A549 (cell line): ENCODE measurements around the gene CAMSAP1. TPM values are rescaled to one million over a fixed set of nuclear protein-coding genes. Genes with fewer than 3 reads are reported as not detected.

Experiments
- ATAC-seq, 2 experiments: fragments of 200-7000 bp in 1 of 2; fragments of >200 bp in 1 of 2; cut with Nextera tagmentation in 1 of 2; cut with Tn5 transposase in 1 of 2; 3 replicates each; pipeline versions ENCODE4 v1.8.0 to v1.9.1; 2018 to 2020; ENCODE audit warnings: mild to moderate bottlenecking in 1 of 2, moderate library complexity in 1 of 2
- CTCF ChIA-PET: fragments of 300-600 bp; sonication (Branson Sonifier 250); formaldehyde crosslinking; extraction: SDS; loops from one replicate; lab custom pipeline; 2021; ENCODE audit warnings: antibody characterized with exemption, inconsistent platforms; lab: Yijun Ruan, JAX
- POLR2A ChIA-PET: fragments of 350-600 bp; formaldehyde crosslinking; extraction: SDS; loops from one replicate; lab custom pipeline; 2021; ENCODE audit warnings: antibody characterized with exemption, inconsistent platforms; lab: Yijun Ruan, JAX
- DNase-seq, 2 experiments: peaks; one replicate each; pipeline versions ENCODE4 v3.0.0 to v3.0.0-alpha.2; 2011 to 2016; ENCODE audit warnings: low read depth in 1 of 2, low spot score in 1 of 2
- FAIRE-seq: peaks from 2 replicates; lab custom pipeline; 2011; peaks lifted over from hg19 to GRCh38; lab: Jason Lieb, UNC
- H3K27ac ChIP-seq, 2 experiments: fragments of >200 bp; sonication (Bioruptor Twin); formaldehyde crosslinking; 3 replicates each; pipeline ENCODE4 v1.5.1; 2016 to 2017
- H3K4me1 ChIP-seq: fragments of >200 bp; sonication (Bioruptor Twin); formaldehyde crosslinking; 3 replicates; pipeline ENCODE4 v1.6.1; 2016
- H3K4me2 ChIP-seq: fragments of >200 bp; sonication (Bioruptor Twin); formaldehyde crosslinking; 3 replicates; pipeline ENCODE4 v1.6.1; 2016
- H3K4me3 ChIP-seq: fragments of >200 bp; sonication (Bioruptor Twin); formaldehyde crosslinking; 3 replicates; pipeline ENCODE4 v1.5.1; 2016
- H3K9me3 ChIP-seq: fragments of >200 bp; sonication (Bioruptor Twin); formaldehyde crosslinking; 3 replicates; pipeline ENCODE4 v1.6.1; 2016
- BHLHE40 ChIP-seq: IDR thresholded peaks from 2 replicates; pipeline ENCODE4 v1.6.1; 2012; ENCODE audit warnings: low read depth, low read length, inconsistent platforms
- EHMT2 ChIP-seq: fragments of 200-600 bp; sonication (generic); IDR thresholded peaks from 2 replicates; pipeline ENCODE4 v1.6.1; 2016; ENCODE audit warnings: antibody characterized with exemption, low read depth, mild to moderate bottlenecking, moderate library complexity
- FOSL2 ChIP-seq, 2 experiments: fragments of 450-650 bp in 1 of 2; fragments of >200 bp in 1 of 2; sonication (Bioruptor Twin) in 1 of 2; formaldehyde crosslinking; IDR thresholded peaks; 2 replicates each; pipeline versions ENCODE4 v1.5.0 to v1.6.1; 2016 to 2020; ENCODE audit warnings: mild to moderate bottlenecking in 1 of 2, moderate library complexity in 1 of 2
- GATA3 ChIP-seq: IDR thresholded peaks from 2 replicates; pipeline ENCODE4 v1.6.1; 2012; ENCODE audit warnings: borderline replicate concordance
- HOXA7 ChIP-seq: fragments of 250-450 bp; sonication (Bioruptor Pico); IDR thresholded peaks from 2 replicates; pipeline ENCODE4 v1.5.0; 2020; ENCODE audit warnings: mild to moderate bottlenecking, moderate library complexity
- HOXB13 ChIP-seq: fragments of 250-450 bp; sonication (Bioruptor Pico); IDR thresholded peaks from 2 replicates; pipeline ENCODE4 v1.5.0; 2020; ENCODE audit warnings: low read depth, mild to moderate bottlenecking, moderate library complexity
- HOXB5 ChIP-seq: fragments of 250-450 bp; sonication (Bioruptor Pico); IDR thresholded peaks from 2 replicates; pipeline ENCODE4 v1.5.0; 2020; ENCODE audit warnings: mild to moderate bottlenecking, moderate library complexity
- JUNB ChIP-seq: fragments of >200 bp; sonication (Bioruptor Twin); formaldehyde crosslinking; IDR thresholded peaks from 2 replicates; pipeline ENCODE4 v1.6.1; 2016
- KDM1A ChIP-seq: fragments of 200-600 bp; sonication (generic); IDR thresholded peaks from 2 replicates; pipeline ENCODE4 v1.6.1; 2016; ENCODE audit warnings: low read depth, mild to moderate bottlenecking
- MAZ ChIP-seq: fragments of 150-350 bp; IDR thresholded peaks from 2 replicates; pipeline ENCODE4 v1.6.1; 2014; ENCODE audit warnings: antibody characterized with exemption, low read depth, low read length, borderline replicate concordance
- NR3C1 ChIP-seq: fragments of >200 bp; sonication (Bioruptor Twin); formaldehyde crosslinking; IDR thresholded peaks from 3 replicates; pipeline ENCODE4 v1.6.1; 2017
- PHF8 ChIP-seq: fragments of 200-600 bp; sonication (generic); IDR thresholded peaks from 2 replicates; pipeline ENCODE4 v1.6.1; 2016; ENCODE audit warnings: low read depth, mild to moderate bottlenecking, antibody characterized with exemption, moderate library complexity, borderline replicate concordance
- RNF2 ChIP-seq: fragments of 200-600 bp; sonication (generic); IDR thresholded peaks from 2 replicates; pipeline ENCODE4 v1.6.1; 2016; ENCODE audit warnings: low read depth, mild to moderate bottlenecking, antibody characterized with exemption, moderate library complexity, borderline replicate concordance
- SMC3 ChIP-seq: fragments of >200 bp; sonication (Bioruptor Twin); formaldehyde crosslinking; IDR thresholded peaks from 3 replicates; pipeline ENCODE4 v1.6.1; 2018; ENCODE audit warnings: inconsistent platforms
- TFCP2L1 ChIP-seq: fragments of 250-450 bp; sonication (Bioruptor Pico); IDR thresholded peaks from 2 replicates; pipeline ENCODE4 v1.5.0; 2021; ENCODE audit warnings: mild to moderate bottlenecking
- ZNF302 ChIP-seq: fragments of 250-450 bp; sonication (Bioruptor Pico); IDR thresholded peaks from 2 replicates; pipeline ENCODE4 v1.9.0; 2021; ENCODE audit warnings: inconsistent platforms, mild to moderate bottlenecking, moderate library complexity
- ZSCAN20 ChIP-seq: fragments of 250-450 bp; sonication (Bioruptor Pico); IDR thresholded peaks from 2 replicates; pipeline ENCODE4 v1.8.0; 2022; ENCODE audit warnings: mild to moderate bottlenecking, moderate library complexity
- WGBS: methylation state at CpG from one replicate; pipeline ENCODE4 v1.1.6; 2017; ENCODE audit errors: missing lambda C conversion rate; 5-methylcytosine and 5-hydroxymethylcytosine counted together
- polyA plus RNA-seq, 4 experiments: library from polyadenylated mRNA; depleted of rRNA in 3 of 4; stranded (reverse); fragments of >200 nt; fragmentation: RNase III in 1 of 4; extraction: RNeasy Plus Mini Kit Qiagen cat#74134 plus additional on column Dnase treatment in 1 of 4; gene quantifications; 2 replicates in 3 of 4; 3 replicates in 1 of 4; pipeline ENCODE4 v1.2.3, GENCODE V29; 2011 to 2017
- TF ChIP-seq, protein P1 (sequence below): IDR thresholded peaks from 2 replicates; pipeline ENCODE4 v1.6.1; 2012; ENCODE audit warnings: low read depth, borderline replicate concordance
- TF ChIP-seq, protein P2 (sequence below): fragments of 450-650 bp; IDR thresholded peaks from 2 replicates; pipeline ENCODE4 v1.6.1; 2014; ENCODE audit warnings: antibody characterized with exemption
- TF ChIP-seq, protein P3 (sequence below): IDR thresholded peaks from 2 replicates; pipeline ENCODE4 v1.6.1; 2012
- TF ChIP-seq, protein P4 (sequence below): fragments of 150-350 bp; IDR thresholded peaks from 2 replicates; pipeline ENCODE4 v1.6.1; 2014; ENCODE audit warnings: low read depth, mild to moderate bottlenecking, low read length

The CAMSAP1 gene
- polyA plus RNA-seq, 2 of the 4 experiments (the other 2 are of a cell fraction): 8.6 to 15.0 TPM

DNA sequence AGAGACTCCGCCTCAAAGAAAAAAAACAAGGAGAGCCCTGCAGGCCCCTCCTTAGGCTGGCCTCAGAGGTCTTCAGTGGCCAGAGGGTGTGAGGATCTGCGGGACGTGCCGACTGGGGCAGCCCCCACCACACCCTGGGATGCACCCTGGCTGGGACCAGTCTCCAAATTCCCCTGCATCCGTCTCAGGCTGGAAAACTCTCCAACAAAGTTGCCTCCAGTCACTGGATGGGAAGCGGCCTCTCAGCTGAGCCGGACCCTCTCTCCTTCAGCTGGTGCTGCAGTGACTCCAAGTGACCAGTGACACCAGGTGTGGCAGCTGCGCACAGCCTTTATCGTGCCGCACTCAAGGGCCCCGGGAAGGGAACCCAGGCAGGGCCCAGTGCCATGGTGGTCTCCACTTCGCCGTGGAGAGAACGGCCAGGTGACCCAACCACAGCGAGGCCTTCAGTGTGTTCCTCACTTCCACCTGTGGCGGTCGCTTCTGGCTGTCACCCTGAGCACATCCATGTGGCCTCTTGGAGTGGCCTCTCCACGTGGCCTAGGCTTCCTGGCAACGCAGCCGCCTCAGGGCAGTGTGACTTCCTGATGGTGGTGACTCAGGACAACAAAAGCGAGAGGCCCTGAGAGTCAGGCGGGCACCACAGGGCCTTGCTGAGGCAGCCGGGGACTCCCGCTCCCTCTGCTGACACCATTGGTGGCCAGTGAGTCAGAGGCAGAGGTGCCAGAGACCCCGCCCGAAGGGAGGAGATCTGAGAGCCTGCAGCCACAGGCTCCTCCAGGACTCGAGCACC, 19.3 kb upstream of the CAMSAP1 start:
- TF ChIP-seq, protein P1, sequence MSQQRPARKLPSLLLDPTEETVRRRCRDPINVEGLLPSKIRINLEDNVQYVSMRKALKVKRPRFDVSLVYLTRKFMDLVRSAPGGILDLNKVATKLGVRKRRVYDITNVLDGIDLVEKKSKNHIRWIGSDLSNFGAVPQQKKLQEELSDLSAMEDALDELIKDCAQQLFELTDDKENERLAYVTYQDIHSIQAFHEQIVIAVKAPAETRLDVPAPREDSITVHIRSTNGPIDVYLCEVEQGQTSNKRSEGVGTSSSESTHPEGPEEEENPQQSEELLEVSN: peak; percentile 74
- no peak for TF ChIP-seq BHLHE40
- TF ChIP-seq, protein P2, sequence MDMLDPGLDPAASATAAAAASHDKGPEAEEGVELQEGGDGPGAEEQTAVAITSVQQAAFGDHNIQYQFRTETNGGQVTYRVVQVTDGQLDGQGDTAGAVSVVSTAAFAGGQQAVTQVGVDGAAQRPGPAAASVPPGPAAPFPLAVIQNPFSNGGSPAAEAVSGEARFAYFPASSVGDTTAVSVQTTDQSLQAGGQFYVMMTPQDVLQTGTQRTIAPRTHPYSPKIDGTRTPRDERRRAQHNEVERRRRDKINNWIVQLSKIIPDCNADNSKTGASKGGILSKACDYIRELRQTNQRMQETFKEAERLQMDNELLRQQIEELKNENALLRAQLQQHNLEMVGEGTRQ: peak; percentile 48; the same call in 1 of the 2 replicates
- TF ChIP-seq ZSCAN20 (CRISPR knock-in tag): no peak
- TF ChIP-seq, protein P3, sequence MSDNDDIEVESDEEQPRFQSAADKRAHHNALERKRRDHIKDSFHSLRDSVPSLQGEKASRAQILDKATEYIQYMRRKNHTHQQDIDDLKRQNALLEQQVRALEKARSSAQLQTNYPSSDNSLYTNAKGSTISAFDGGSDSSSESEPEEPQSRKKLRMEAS: peak; percentile 92
- no peak for TF ChIP-seq FOSL2 (IDR thresholded peaks at IDR 0.05)
- peak; percentile 64 for TF ChIP-seq FOSL2 (CRISPR knock-in tag; IDR thresholded peaks at IDR 0.05)
- 0 out of 2 replicates have a peak, but pooled peaks have one; percentile 23 for TF ChIP-seq HOXB13 (CRISPR knock-in tag)
- TF ChIP-seq, all 56 proteins: peak for 5
- peak; percentile 75 to 76 for ATAC-seq
- FAIRE-seq: no peak
- Histone ChIP-seq H3K27ac (peak overlapping the region; percentile 38 to 68; a peak in 4 of 6 replicates), H3K4me3 (no peak overlapping the region), H3K4me1 (peaks cover 15% of the 10 kb centered on the region), H3K4me2 (peak overlapping the region; percentile 53), H3K9me3 (no peaks in the 10 kb centered on the region)
- POLR2A ChIA-PET: no interaction called here
- WGBS: 67% methylated on average over 23 of the region's 27 CpGs
- DNase-seq: peak; percentile 72 to 80
- CTCF ChIA-PET: interaction anchor here (0.5 to 1.5 kb wide), 2 partner anchors 15 to 58 kb away, joined by 3 to 5 read pairs; no protein-coding TSS in a partner anchor

DNA sequence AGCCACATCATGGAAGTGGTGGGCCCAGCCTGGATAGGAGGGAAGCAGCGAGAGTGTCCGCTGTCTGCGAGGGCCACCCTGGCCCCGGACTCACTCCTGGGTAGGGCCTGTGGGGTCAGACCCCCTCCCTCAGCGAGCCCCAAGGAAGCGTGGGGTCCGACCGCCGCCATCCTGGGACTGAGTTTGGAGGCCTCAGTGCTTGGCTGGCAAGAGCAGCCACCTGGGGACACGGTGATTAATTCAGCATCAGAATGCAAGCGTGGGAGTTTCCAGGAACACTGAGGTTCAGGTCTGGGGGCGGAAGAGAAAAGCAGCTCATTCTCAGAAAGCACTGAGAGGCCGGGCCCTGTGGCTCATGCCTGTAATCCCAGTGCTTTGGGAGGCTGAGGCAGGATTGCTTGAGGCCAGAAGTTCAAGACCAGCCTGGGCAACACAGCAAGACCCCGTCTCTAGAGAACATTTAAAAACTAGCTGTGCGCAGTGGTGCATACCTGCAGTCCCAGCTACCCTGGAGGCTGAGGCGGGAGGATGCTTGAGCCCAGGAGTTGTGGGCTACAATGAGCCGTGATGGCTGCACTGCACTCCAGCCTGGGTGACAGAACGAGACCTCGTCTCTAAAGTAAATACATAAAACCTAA, 18.3 kb upstream of the CAMSAP1 start:
- TF ChIP-seq HOXB5 (CRISPR knock-in tag) (no peak), SMC3 (no peak), BHLHE40 (no peak), JUNB (no peak), FOSL2 (IDR thresholded peaks at IDR 0.05) (no peak), FOSL2 (CRISPR knock-in tag; IDR thresholded peaks at IDR 0.05) (no peak), PHF8 (no peak), GATA3 (no peak), RNF2 (no peak), HOXA7 (CRISPR knock-in tag) (no peak), ZSCAN20 (CRISPR knock-in tag) (no peak), KDM1A (no peak), ZNF302 (CRISPR knock-in tag) (no peak), TFCP2L1 (CRISPR knock-in tag) (no peak), EHMT2 (no peak), MAZ (no peak), NR3C1 (no peak)
- TF ChIP-seq, protein P4, sequence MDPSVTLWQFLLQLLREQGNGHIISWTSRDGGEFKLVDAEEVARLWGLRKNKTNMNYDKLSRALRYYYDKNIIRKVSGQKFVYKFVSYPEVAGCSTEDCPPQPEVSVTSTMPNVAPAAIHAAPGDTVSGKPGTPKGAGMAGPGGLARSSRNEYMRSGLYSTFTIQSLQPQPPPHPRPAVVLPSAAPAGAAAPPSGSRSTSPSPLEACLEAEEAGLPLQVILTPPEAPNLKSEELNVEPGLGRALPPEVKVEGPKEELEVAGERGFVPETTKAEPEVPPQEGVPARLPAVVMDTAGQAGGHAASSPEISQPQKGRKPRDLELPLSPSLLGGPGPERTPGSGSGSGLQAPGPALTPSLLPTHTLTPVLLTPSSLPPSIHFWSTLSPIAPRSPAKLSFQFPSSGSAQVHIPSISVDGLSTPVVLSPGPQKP: no peak
- TF ChIP-seq, protein P3: no peak
- no peak overlapping the region for H3K4me3 ChIP-seq
- H3K9me3 ChIP-seq: no peaks in the 10 kb centered on the region
- POLR2A ChIA-PET: interaction anchor here (0.9 kb wide), 1 partner anchor 18 kb away, joined by 5 read pairs; the partner anchor contains the start of gene CAMSAP1
- H3K4me1 ChIP-seq: peaks cover 15% of the 10 kb centered on the region
- no peak overlapping the region for H3K27ac ChIP-seq
- FAIRE-seq (no peak), DNase-seq (no peak), ATAC-seq (no peak)
- no peak overlapping the region for H3K4me2 ChIP-seq
- CTCF ChIA-PET: interaction anchor here (1.5 kb wide), 1 partner anchor 16 kb away, joined by 5 read pairs; no protein-coding TSS in a partner anchor
- 96% methylated on average over 15 of the region's 19 CpGs for WGBS
